Stimulated activated CD4-positive, alpha-beta T cell treated with anti-CD3 and anti-CD28 coated beads, Interleukin-15, amount 100 ng/mL, for 24 hours (primary cell): ENCODE results near the gene CDKL2.
A peak's percentile ranks its signal among the peaks of the same experiment; 100 is the strongest.

Source experiments
- DNase-seq: peaks from one replicate; pipeline ENCODE4 v3.0.0-alpha.2; 2020

The CDKL2 gene

DNA sequence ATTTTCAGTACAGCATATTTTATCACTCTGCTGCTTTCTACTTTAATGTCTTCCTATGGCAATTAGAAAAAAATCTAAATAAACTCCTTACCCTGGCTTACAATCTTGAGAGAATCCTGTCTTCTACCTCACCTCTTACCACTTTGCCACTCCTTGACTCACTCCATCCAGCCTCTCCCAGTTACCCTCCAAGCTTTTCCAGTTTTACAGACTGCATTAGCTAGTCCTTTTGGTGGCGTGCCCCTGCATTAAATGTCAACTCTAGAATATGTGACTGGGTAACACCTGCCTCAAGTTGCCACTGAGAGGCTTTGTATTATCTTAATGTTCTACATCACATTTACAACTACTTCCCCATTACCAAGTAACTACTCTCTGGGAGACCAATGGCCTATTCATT, 7.5 kb upstream of the CDKL2 start:
- no peak for DNase-seq

- DNase-seq = no peak
Measured at GRCh38 chr4:75637176-75637575, 6.8 kb upstream of the CDKL2 start.

DNA sequence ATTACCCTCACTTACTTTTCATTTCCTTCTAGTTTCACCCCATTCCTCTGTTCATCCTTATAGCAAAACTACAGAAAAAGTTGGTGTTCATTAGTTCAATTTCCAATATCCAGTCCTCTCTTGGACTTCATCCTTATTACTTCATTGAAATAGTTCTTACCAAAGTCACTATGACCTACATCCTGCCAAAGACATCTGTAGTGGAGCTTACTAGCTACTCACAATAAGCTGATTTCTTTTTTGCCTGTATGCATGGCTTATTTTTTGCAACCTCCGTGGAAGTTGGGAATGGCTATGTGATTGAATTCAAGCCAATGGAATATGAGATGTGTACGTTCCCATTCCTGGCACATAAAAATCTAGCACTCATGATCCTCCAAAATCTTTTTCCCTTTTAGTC, 4.6 kb upstream of the CDKL2 start:
- DNase-seq = no peak

DNA sequence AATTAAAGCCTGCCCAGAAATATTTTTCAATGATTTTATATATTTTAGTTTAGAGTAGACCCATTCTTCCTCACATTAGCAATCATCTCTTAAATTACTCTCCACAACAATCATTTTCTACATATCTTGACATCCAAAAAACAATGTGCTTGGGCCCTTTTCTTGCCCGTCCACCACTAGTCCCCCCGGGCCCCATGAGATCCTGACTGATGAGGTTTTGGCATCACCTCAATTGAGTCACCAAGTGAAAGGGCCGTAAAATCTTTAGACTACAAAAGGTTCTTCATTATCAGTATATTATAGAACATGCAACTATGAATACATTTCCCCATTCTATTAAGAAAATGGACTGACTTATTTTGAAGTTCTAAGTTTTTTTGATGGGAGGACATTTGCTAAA, 4.0 kb upstream of the CDKL2 start:
- no peak for DNase-seq

DNA sequence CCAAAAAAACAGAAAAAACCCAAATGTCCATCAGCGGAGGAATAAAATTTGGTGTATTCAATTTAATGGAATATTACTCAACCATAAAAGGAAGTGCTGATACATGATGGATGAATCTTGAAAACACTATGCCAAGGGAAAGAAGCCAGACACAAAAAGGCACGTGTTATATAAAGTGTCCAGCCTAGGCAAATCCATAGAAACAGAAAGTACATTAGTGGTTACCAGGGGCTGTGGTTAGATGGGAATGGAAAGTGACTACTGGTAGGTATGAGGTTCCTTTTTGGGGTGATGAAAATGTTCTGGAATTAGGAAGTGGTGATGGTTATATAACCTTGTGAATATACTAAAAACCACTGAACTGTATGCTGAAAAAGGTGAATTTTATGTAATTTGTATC, 3.5 kb upstream of the CDKL2 start:
- DNase-seq = no peak

GRCh38 chr4:75630937-75631329, 605 bp upstream of the CDKL2 start:
- DNase-seq = no peak

DNA sequence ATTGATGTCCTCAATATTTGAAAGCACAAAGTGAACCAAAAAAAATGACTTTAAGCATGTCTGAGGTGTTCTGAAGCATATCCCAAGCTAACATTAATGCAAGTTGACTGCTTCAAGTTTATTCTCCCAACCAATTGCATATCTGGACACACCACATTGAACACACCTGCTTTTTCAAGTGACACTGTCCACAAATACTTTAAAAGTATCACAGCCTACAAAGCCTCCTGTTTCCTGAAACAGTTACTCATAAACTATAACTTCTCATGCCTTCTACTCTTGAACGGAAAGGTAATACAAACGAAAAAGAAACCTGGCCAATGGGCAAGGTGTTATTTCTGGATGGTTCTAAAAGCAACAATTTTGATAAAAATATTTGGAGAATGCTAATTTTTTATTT, 1.1 kb downstream of the CDKL2 start:
- no peak for DNase-seq

GRCh38 chr4:75623026-75623425, 7.3 kb downstream of the CDKL2 start:
- no peak for DNase-seq

DNA sequence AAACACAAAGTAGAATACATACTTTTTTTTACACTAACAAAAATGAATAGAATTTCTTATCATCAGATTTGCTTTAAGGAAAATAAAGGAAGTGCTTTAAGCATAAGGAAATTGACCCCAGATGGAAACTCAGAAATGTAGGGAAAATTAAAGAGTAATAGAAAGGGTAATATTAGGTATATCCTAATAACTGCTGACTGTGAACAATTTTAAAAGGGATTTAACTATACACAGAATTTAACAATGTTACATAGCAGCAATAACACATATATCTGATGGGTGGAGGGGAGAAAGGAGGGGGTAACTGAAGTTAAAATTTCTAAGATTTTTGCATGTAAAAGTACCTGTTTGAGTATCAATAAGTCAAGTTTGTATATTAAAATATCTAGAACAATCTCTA, 8.6 kb downstream of the CDKL2 start:
- no peak for DNase-seq

DNA sequence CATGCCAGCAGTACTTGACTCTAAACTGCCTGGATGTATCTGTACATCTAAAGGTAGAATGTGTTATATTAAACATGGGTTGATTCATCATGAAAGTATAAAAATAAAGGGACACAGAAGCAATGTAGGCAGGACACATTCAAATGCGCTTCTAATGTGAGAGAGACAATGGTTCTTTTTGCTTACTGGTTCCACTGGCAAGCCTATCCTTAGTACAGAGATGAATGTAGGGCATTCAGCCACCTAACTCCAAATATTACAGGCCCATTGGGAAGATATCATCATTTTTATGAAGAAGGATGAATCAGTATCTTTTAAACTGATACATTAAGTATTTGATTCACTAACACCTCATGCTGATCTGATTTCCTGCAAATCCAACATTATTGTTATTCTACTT, 18.0 kb downstream of the CDKL2 start:
- no peak for DNase-seq

- no peak for DNase-seq
Measured at GRCh38 chr4:75605928-75606327, 24.4 kb downstream of the CDKL2 start.

DNA sequence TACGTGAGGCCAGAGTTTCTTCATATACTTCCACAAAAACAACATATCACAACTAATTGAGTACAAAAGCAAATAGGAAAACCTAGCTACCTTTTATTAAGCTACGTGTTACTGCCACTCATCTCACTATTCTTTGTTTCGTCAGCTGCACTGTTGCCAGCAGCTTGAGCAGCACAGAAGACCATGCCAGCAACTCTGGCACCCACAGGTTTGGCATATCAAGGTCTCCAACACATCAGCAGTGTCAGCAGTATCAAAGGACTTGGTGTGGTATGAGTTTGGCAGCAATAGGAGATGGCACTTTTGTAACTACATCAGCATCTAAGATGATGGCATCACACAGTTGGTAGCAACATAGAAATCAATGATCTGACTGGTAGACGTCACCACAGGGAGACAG, 30.7 kb downstream of the CDKL2 start:
- DNase-seq = no peak

- DNase-seq = no peak
Measured at GRCh38 chr4:75598390-75598789, 31.9 kb downstream of the CDKL2 start.

DNA sequence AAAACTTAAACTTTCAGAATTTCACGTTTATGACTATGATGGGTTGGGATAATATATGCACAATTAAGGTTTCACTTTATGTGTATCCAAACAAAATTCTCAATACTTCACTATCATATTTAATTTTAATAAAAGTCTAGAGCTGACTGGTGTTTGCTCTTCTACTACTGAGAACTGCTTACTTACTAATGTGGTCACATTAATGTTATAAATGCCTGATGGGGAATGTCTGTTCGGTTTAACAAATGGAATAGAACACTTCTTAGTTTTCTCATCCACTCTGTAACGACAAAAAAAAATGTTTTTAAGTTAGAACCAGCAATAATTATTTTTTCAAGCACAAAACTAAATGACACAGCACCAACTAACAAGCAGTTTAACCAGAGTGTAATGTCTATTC, 34.3 kb downstream of the CDKL2 start:
- DNase-seq = no peak

DNA sequence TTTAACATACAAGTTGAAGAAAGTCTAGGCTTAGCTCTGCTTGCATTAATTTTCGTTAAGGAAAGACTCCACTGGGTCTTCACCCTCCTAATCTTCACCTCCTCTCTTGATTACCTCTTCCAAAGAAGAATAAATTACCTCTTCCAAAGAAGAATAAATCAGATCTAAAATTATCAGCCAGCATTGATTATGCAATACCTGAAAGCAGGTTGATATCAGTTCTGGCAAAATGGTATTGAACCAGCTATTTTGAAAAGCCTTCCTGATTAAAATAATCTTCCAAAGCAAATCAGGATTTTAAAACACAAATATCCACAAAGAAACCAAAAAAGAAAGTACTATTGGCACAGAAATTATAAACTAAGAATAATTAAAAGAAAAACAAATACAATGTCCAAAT, 36.9 kb downstream of the CDKL2 start:
- DNase-seq = no peak

- DNase-seq = no peak
Measured at GRCh38 chr4:75584067-75584466, 46.3 kb downstream of the CDKL2 start.

GRCh38 chr4:75567725-75568124, 62.6 kb downstream of the CDKL2 start:
- DNase-seq = no peak

- DNase-seq = no peak
Measured at GRCh38 chr4:75566911-75567310, 63.4 kb downstream of the CDKL2 start.

DNA sequence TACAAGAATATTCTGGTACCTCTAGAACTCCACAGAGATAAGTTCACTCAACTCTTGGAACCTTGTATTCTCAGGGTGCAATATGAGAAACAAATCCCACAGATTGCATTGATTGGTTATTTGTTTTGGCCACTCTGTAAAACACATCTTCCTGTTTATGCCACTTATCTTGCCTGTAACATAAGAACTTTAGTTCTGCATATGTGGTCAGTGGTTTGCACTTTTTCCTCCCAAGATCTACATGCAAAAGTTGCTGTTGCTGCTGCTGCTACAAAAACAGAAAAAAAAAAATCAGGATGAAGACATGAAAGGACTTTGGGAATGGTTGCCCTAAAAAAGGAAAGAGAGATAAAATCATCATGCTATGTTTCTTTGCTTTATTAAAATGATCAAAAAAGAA, 64.8 kb downstream of the CDKL2 start:
- no peak for DNase-seq

DNA sequence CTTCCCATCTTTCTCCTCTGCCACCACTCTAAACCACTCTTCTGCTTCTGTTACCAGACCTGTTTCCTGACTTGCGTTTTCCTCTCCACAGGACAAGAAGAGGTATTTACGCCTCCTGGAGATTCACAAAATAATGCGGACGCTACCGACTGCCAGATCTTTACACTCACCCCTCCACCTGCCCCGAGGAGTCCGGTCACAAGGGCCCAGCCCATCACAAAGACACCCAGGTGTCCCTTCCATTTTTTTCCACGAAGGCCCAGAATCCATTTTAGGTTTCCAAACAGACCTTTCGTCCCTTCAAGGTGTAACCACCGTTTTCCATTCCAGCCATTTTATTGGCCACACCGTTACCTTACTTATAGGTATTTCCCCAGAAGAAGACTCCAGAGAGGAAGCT, 66.3 kb downstream of the CDKL2 start:
- no peak for DNase-seq

GRCh38 chr4:75561789-75562188, 68.5 kb downstream of the CDKL2 start:
- DNase-seq = no peak

GRCh38 chr4:75557696-75558095, 72.6 kb downstream of the CDKL2 start:
- DNase-seq = no peak

DNA sequence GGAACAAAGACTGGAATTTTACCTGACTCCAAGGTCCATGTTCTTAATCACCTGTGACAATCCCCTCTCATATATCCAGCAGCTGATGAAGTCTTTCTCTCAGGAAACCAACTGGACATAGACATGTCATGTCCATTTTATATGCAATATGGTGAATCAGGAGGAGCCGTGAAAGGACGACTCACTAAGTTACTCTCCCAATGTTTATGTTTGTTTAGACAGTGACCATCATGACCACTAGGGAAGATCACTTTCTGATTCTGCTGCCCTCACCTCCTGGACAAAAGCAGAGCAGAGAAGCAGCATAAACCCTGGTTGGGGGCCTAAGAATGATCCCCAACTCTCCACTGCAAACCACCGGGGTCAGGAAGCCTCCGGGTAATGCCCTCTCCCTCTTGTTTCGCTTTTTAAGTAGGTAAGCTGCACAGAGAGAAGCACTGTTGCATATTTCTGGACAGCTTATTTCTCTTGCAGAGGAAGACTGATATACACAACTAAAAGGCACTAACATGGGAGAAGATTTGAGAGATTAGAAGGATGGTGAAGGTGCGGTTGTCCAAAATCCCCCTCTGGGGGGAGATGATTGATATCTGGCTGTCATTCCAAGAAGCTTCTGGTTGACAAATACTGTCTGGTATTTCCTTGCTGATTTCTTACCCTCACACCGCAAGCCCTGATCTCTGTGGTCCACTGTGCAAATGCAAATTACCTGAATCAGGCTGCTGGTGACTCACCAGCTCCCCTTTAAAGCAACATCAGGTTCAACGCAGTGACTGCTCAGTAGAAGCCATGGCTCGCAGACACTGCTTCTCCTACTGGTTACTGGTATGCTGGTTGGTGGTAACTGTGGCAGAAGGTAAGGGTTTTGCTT, 74.8 kb downstream of the CDKL2 start, which contains the start of gene ODAPH:
TSS of gene ODAPH (plus strand) at position 773 of the 871 bp plus-strand sequence. CDS start at position 790, 17 bp downstream.
- peak; percentile 26 for DNase-seq

- DNase-seq = no peak
Measured at GRCh38 chr4:75552452-75552851, 77.9 kb downstream of the CDKL2 start.

DNA sequence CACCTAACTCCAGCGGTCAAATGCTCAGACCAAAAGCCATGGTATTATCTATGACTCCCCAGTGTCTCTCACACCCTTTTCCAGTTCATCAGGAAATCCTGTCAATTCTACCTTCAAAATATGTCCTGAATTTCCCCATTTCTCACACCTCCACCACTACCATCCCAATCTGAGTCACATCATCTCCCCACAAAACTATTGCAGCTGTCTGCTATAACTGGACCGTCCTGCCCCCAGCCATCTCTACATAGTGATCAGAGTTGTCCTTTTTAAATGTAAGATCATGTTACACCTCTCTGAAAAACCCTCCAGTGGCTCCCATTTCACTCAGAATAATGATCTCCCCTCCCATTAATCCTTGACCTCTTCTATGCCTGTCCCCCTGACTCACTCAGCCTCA, 81.3 kb downstream of the CDKL2 start:
- no peak for DNase-seq
